Transverse colon (tissue), 3 donors: ENCODE data around the gene RPS19BP1.

ENCODE experiments used
- CTCF ChIP-seq, 5 experiments: fragments of 200-600 bp in 3 of 5; fragments of 450-650 bp in 2 of 5; sonication (generic) in 3 of 5; IDR thresholded peaks; 1 replicate in 2 of 5; 2 replicates in 3 of 5; pipeline ENCODE4 v1.5.1; 2016 to 2017; ENCODE audit warnings: antibody characterized with exemption in 5 of 5, inconsistent platforms in 3 of 5, mild to moderate bottlenecking in 2 of 5, moderate library complexity in 1 of 5
- EP300 ChIP-seq: sonication (generic); formaldehyde crosslinking; IDR thresholded peaks from one replicate; pipeline ENCODE4 v1.6.1; 2017; ENCODE audit warnings: antibody characterized with exemption, low read depth

DNA sequence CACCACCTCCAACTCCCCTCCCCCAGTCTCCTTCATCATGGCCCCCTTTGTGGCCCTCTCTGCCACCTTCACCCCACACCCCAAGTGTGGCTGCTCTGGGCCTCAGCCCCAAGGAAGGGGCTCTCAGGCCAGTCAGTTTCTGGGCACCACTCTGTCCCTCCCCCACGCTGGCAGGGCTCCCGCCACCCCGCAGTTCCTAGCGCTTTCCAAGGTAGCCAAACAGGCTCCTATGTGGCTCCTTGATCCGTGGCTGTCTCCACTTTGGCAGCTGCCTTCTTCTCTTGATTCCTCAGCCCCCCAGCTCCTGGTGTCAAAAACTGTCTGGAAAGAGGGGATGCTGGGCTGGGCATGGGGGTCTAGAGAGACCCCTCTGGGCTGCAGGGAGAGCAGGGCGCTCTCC lies 27.6 kb upstream of the RPS19BP1 start:
- TF ChIP-seq EP300 (no peak), CTCF (IDR thresholded peaks at IDR 0.05) (no peak)
